HEK293 (cell line): ENCODE results near the gene ST3GAL5.

Experiments
- EGR2 ChIP-seq: fragments of 450-650 bp; formaldehyde crosslinking; IDR thresholded peaks from 2 replicates; pipeline ENCODE4 v1.5.1; 2016; ENCODE audit warnings: low read depth, missing biosample characterization, missing genetic modification characterization
- GLI4 ChIP-seq: fragments of 450-650 bp; formaldehyde crosslinking; IDR thresholded peaks from 2 replicates; pipeline ENCODE4 v1.5.1; 2016; ENCODE audit warnings: missing biosample characterization, missing genetic modification characterization
- HOXC10 ChIP-seq: sonication (generic); formaldehyde crosslinking; IDR thresholded peaks from 2 replicates; pipeline ENCODE4 v1.8.1; 2023; ENCODE audit warnings: mild to moderate bottlenecking, missing genetic modification reagents
- HOXD13 ChIP-seq: sonication (generic); formaldehyde crosslinking; IDR thresholded peaks from 2 replicates; pipeline ENCODE4 v1.8.0; 2022; ENCODE audit warnings: missing genetic modification reagents, borderline replicate concordance
- KLF1 ChIP-seq: fragments of 450-650 bp; formaldehyde crosslinking; IDR thresholded peaks from 2 replicates; pipeline ENCODE4 v1.5.1; 2016; ENCODE audit warnings: missing biosample characterization, missing genetic modification characterization
- KLF10 ChIP-seq: fragments of 450-650 bp; IDR thresholded peaks from 2 replicates; pipeline ENCODE4 v1.5.1; 2018; ENCODE audit warnings: missing biosample characterization, mild to moderate bottlenecking, missing genetic modification characterization
- ZBTB21 ChIP-seq: fragments of 450-650 bp; formaldehyde crosslinking; IDR thresholded peaks from 2 replicates; pipeline ENCODE4 v1.5.1; 2017; ENCODE audit warnings: missing biosample characterization, missing genetic modification characterization
- ZIC2 ChIP-seq: fragments of 450-650 bp; formaldehyde crosslinking; IDR thresholded peaks from 2 replicates; pipeline ENCODE4 v1.5.1; 2016; ENCODE audit warnings: missing biosample characterization, missing genetic modification characterization
- ZNF133 ChIP-seq: fragments of 450-650 bp; formaldehyde crosslinking; IDR thresholded peaks from 2 replicates; pipeline ENCODE4 v1.5.1; 2016; ENCODE audit warnings: missing biosample characterization, missing genetic modification characterization
- ZNF138 ChIP-seq: fragments of 450-650 bp; formaldehyde crosslinking; IDR thresholded peaks from 2 replicates; pipeline ENCODE4 v1.5.1; 2016; ENCODE audit warnings: missing biosample characterization, missing genetic modification characterization, borderline replicate concordance
- ZNF174 ChIP-seq: fragments of 450-650 bp; formaldehyde crosslinking; IDR thresholded peaks from 2 replicates; pipeline ENCODE4 v1.5.0; 2017; ENCODE audit warnings: missing biosample characterization, mild to moderate bottlenecking, missing genetic modification characterization
- ZNF2 ChIP-seq: fragments of 450-650 bp; formaldehyde crosslinking; IDR thresholded peaks from 2 replicates; pipeline ENCODE4 v1.5.1; 2016; ENCODE audit warnings: missing biosample characterization, missing genetic modification characterization
- ZNF311 ChIP-seq: fragments of 450-650 bp; formaldehyde crosslinking; IDR thresholded peaks from 2 replicates; pipeline ENCODE4 v1.5.1; 2017; ENCODE audit warnings: missing biosample characterization, missing genetic modification characterization, borderline replicate concordance
- ZNF37A ChIP-seq: fragments of 450-650 bp; IDR thresholded peaks from 2 replicates; pipeline ENCODE4 v1.5.1; 2018; ENCODE audit warnings: missing biosample characterization, missing genetic modification characterization
- ZNF514 ChIP-seq: fragments of 450-650 bp; formaldehyde crosslinking; IDR thresholded peaks from 2 replicates; pipeline ENCODE4 v1.5.1; 2016; ENCODE audit warnings: missing biosample characterization, missing genetic modification characterization
- ZNF555 ChIP-seq: fragments of 450-650 bp; formaldehyde crosslinking; conservative IDR thresholded peaks from 2 replicates; pipeline ENCODE4 v1.5.1; 2017; ENCODE audit warnings: missing biosample characterization, mild to moderate bottlenecking, missing genetic modification characterization, inconsistent platforms
- ZNF585B ChIP-seq: fragments of 450-650 bp; formaldehyde crosslinking; IDR thresholded peaks from 2 replicates; pipeline ENCODE4 v1.5.1; 2016; ENCODE audit warnings: missing biosample characterization, missing genetic modification characterization
- ZNF629 ChIP-seq: fragments of 450-650 bp; formaldehyde crosslinking; IDR thresholded peaks from 2 replicates; pipeline ENCODE4 v1.5.1; 2017; ENCODE audit warnings: missing biosample characterization, missing genetic modification characterization
- ZNF664 ChIP-seq: fragments of 450-650 bp; formaldehyde crosslinking; IDR thresholded peaks from 2 replicates; pipeline ENCODE4 v1.5.1; 2016; ENCODE audit warnings: missing biosample characterization, missing genetic modification characterization
- ZNF677 ChIP-seq: fragments of 450-650 bp; IDR thresholded peaks from 2 replicates; pipeline ENCODE4 v1.5.0; 2018; ENCODE audit warnings: missing biosample characterization, mild to moderate bottlenecking, missing genetic modification characterization, moderate library complexity
- ZNF701 ChIP-seq: fragments of 450-650 bp; formaldehyde crosslinking; IDR thresholded peaks from 2 replicates; pipeline ENCODE4 v1.5.1; 2016; ENCODE audit warnings: missing biosample characterization, missing genetic modification characterization
- ZNF776 ChIP-seq: fragments of 450-650 bp; formaldehyde crosslinking; IDR thresholded peaks from 2 replicates; pipeline ENCODE4 v1.5.0; 2017; ENCODE audit warnings: missing biosample characterization, missing genetic modification characterization, borderline replicate concordance
- ZNF830 ChIP-seq: fragments of 450-650 bp; IDR thresholded peaks from 2 replicates; pipeline ENCODE4 v1.5.0; 2018; ENCODE audit warnings: missing biosample characterization, missing genetic modification characterization, low read depth, mild to moderate bottlenecking, moderate library complexity
- TF ChIP-seq, protein P1 (sequence below): fragments of 450-650 bp; IDR thresholded peaks from 2 replicates; pipeline ENCODE4 v1.5.1; 2018; ENCODE audit warnings: missing biosample characterization, missing genetic modification characterization
- TF ChIP-seq, protein P2 (sequence below): fragments of 450-650 bp; formaldehyde crosslinking; IDR thresholded peaks from 2 replicates; pipeline ENCODE4 v1.5.1; 2016; ENCODE audit warnings: missing biosample characterization, missing genetic modification characterization
- TF ChIP-seq, protein P3 (sequence below): fragments of 450-650 bp; IDR thresholded peaks from 2 replicates; pipeline ENCODE4 v1.5.1; 2018; ENCODE audit warnings: missing biosample characterization, mild to moderate bottlenecking, missing genetic modification characterization
- TF ChIP-seq, protein P4 (sequence below): fragments of 450-650 bp; formaldehyde crosslinking; IDR thresholded peaks from 2 replicates; pipeline ENCODE4 v1.5.1; 2016; ENCODE audit warnings: missing biosample characterization, missing genetic modification characterization
- TF ChIP-seq, protein P5 (sequence below): fragments of 450-650 bp; formaldehyde crosslinking; IDR thresholded peaks from 2 replicates; pipeline ENCODE4 v1.5.1; 2016; ENCODE audit warnings: missing biosample characterization, missing genetic modification characterization
- TF ChIP-seq, protein P6 (sequence below): fragments of 450-650 bp; formaldehyde crosslinking; IDR thresholded peaks from 2 replicates; pipeline ENCODE4 v1.5.1; 2016; ENCODE audit warnings: missing biosample characterization, missing genetic modification characterization

ST3GAL5 gene

DNA sequence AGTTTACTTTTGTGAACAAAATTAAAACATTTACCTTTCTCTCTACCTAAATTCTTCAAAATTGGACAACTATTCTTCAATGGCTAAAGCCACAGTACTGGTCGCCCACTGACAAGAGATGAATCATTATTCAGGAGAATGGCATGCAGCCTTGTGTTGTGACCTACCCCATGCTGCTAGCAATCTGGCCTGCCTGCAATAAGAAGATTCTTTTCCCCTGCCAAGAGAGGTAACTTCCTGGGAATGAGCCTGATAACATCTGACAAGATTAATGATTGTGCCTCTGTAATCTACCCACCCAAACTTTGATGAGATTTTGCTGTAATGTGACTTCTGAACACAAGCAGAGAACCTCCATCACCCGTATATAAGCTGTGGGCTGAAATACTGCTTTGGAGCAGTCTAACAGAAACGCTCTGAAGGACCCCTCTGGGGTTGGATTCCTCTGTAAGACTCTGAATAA is 47.0 kb upstream of the ST3GAL5 start (continued):
- TF ChIP-seq KLF1 (tag by site-specific recombination) (no peak), ZNF776 (tag by site-specific recombination) (no peak), ZNF174 (tag by site-specific recombination) (no peak), ZNF311 (tag by site-specific recombination) (no peak), HOXD13 (CRISPR knock-in tag) (no peak), ZNF664 (no peak), ZIC2 (tag by site-specific recombination) (peak; percentile 78), ZNF514 (no peak), ZNF830 (tag by site-specific recombination) (no peak), EGR2 (tag by site-specific recombination) (peak; percentile 36; the same call in 1 of the 2 replicates), ZNF2 (no peak), ZNF629 (tag by site-specific recombination) (peak; percentile 42; the same call in 1 of the 2 replicates), ZNF555 (tag by site-specific recombination) (no peak), ZNF677 (tag by site-specific recombination) (no peak), ZNF138 (no peak), ZNF701 (tag by site-specific recombination) (no peak), ZBTB21 (tag by site-specific recombination) (no peak), KLF10 (tag by site-specific recombination) (no peak), ZNF37A (tag by site-specific recombination) (no peak), HOXC10 (CRISPR knock-in tag) (no peak), ZNF585B (tag by site-specific recombination) (no peak), ZNF133 (no peak), GLI4 (no peak)
- TF ChIP-seq, protein P1, sequence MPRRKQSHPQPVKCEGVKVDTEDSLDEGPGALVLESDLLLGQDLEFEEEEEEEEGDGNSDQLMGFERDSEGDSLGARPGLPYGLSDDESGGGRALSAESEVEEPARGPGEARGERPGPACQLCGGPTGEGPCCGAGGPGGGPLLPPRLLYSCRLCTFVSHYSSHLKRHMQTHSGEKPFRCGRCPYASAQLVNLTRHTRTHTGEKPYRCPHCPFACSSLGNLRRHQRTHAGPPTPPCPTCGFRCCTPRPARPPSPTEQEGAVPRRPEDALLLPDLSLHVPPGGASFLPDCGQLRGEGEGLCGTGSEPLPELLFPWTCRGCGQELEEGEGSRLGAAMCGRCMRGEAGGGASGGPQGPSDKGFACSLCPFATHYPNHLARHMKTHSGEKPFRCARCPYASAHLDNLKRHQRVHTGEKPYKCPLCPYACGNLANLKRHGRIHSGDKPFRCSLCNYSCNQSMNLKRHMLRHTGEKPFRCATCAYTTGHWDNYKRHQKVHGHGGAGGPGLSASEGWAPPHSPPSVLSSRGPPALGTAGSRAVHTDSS (tag by site-specific recombination): no peak
- TF ChIP-seq, protein P2, sequence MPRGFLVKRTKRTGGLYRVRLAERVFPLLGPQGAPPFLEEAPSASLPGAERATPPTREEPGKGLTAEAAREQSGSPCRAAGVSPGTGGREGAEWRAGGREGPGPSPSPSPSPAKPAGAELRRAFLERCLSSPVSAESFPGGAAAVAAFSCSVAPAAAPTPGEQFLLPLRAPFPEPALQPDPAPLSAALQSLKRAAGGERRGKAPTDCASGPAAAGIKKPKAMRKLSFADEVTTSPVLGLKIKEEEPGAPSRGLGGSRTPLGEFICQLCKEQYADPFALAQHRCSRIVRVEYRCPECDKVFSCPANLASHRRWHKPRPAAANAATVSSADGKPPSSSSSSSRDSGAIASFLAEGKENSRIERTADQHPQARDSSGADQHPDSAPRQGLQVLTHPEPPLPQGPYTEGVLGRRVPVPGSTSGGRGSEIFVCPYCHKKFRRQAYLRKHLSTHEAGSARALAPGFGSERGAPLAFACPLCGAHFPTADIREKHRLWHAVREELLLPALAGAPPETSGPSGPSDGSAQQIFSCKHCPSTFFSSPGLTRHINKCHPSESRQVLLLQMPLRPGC: no peak
- TF ChIP-seq, protein P3, sequence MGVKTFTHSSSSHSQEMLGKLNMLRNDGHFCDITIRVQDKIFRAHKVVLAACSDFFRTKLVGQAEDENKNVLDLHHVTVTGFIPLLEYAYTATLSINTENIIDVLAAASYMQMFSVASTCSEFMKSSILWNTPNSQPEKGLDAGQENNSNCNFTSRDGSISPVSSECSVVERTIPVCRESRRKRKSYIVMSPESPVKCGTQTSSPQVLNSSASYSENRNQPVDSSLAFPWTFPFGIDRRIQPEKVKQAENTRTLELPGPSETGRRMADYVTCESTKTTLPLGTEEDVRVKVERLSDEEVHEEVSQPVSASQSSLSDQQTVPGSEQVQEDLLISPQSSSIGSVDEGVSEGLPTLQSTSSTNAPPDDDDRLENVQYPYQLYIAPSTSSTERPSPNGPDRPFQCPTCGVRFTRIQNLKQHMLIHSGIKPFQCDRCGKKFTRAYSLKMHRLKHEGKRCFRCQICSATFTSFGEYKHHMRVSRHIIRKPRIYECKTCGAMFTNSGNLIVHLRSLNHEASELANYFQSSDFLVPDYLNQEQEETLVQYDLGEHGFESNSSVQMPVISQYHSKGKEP: 0 out of 2 replicates have a peak, but pooled peaks have one; percentile 24
- TF ChIP-seq, protein P4, sequence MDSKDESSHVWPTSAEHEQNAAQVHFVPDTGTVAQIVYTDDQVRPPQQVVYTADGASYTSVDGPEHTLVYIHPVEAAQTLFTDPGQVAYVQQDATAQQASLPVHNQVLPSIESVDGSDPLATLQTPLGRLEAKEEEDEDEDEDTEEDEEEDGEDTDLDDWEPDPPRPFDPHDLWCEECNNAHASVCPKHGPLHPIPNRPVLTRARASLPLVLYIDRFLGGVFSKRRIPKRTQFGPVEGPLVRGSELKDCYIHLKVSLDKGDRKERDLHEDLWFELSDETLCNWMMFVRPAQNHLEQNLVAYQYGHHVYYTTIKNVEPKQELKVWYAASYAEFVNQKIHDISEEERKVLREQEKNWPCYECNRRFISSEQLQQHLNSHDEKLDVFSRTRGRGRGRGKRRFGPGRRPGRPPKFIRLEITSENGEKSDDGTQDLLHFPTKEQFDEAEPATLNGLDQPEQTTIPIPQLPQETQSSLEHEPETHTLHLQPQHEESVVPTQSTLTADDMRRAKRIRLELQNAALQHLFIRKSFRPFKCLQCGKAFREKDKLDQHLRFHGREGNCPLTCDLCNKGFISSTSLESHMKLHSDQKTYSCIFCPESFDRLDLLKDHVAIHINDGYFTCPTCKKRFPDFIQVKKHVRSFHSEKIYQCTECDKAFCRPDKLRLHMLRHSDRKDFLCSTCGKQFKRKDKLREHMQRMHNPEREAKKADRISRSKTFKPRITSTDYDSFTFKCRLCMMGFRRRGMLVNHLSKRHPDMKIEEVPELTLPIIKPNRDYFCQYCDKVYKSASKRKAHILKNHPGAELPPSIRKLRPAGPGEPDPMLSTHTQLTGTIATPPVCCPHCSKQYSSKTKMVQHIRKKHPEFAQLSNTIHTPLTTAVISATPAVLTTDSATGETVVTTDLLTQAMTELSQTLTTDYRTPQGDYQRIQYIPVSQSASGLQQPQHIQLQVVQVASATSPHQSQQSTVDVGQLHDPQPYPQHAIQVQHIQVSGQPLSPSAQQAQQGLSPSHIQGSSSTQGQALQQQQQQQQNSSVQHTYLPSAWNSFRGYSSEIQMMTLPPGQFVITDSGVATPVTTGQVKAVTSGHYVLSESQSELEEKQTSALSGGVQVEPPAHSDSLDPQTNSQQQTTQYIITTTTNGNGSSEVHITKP (tag by site-specific recombination): peak; percentile 68
- TF ChIP-seq, protein P5, sequence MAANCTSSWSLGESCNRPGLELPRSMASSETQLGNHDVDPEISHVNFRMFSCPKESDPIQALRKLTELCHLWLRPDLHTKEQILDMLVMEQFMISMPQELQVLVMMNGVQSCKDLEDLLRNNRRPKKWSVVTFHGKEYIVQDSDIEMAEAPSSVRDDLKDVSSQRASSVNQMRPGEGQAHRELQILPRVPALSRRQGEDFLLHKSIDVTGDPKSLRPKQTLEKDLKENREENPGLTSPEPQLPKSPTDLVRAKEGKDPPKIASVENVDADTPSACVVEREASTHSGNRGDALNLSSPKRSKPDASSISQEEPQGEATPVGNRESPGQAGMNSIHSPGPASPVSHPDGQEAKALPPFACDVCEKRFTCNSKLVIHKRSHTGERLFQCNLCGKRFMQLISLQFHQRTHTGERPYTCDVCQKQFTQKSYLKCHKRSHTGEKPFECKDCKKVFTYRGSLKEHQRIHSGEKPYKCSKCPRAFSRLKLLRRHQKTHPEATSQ (tag by site-specific recombination): no peak
- TF ChIP-seq, protein P6, sequence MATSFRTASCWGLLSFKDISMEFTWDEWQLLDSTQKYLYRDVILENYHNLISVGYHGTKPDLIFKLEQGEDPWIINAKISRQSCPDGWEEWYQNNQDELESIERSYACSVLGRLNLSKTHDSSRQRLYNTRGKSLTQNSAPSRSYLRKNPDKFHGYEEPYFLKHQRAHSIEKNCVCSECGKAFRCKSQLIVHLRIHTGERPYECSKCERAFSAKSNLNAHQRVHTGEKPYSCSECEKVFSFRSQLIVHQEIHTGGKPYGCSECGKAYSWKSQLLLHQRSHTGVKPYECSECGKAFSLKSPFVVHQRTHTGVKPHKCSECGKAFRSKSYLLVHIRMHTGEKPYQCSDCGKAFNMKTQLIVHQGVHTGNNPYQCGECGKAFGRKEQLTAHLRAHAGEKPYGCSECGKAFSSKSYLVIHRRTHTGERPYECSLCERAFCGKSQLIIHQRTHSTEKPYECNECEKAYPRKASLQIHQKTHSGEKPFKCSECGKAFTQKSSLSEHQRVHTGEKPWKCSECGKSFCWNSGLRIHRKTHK: no peak
